Ovary (tissue), 9 donors: ENCODE data around the gene CDC25C. TPM values are rescaled to one million over a fixed set of nuclear protein-coding genes. Genes with fewer than 3 reads are reported as not detected.

ENCODE experiments used
- DNase-seq, 5 donors: peaks; one replicate each; pipeline ENCODE4 v3.0.0-alpha.2; 2019 to 2020
- H3K27ac ChIP-seq, 2 donors: fragments of 200-600 bp; one replicate each; pipeline versions ENCODE4 v1.5.1 to v1.8.0; 2019 to 2022
- H3K27me3 ChIP-seq: fragments of 200-600 bp; one replicate; pipeline ENCODE4 v1.8.0; 2022
- H3K36me3 ChIP-seq: fragments of 200-600 bp; sonication (generic); one replicate; pipeline ENCODE4 v1.5.1; 2019
- H3K4me1 ChIP-seq: one replicate; pipeline ENCODE4 v1.8.1; 2013; ENCODE audit warnings: mild to moderate bottlenecking, moderate library complexity; ENCODE audit not compliant: insufficient read depth
- H3K4me3 ChIP-seq: fragments of 200-600 bp; sonication (generic); one replicate; pipeline ENCODE4 v1.5.1; 2017
- H3K9me3 ChIP-seq, 2 donors: fragments of 200-600 bp in 1 of 2; sonication (generic) in 1 of 2; one replicate each; pipeline versions ENCODE4 v1.5.1 to v1.8.1; 2013 to 2019; ENCODE audit warnings: mild to moderate bottlenecking in 1 of 2, moderate library complexity in 1 of 2
- EP300 ChIP-seq: sonication (generic); formaldehyde crosslinking; IDR thresholded peaks from one replicate; pipeline ENCODE4 v1.6.1; 2017; ENCODE audit warnings: antibody characterized with exemption
- POLR2A ChIP-seq: fragments of 450-650 bp; IDR thresholded peaks from one replicate; pipeline ENCODE4 v1.6.1; 2017; ENCODE audit warnings: antibody characterized with exemption, mild to moderate bottlenecking, moderate library complexity
- WGBS, 3 donors: extraction: QIAGEN DNeasy Blood & Tissue Kit in 1 of 3; methylation state at CpG; one replicate each; pipeline versions ENCODE4 v1.1.5 to v1.1.7; 2013 to 2017; 5-methylcytosine and 5-hydroxymethylcytosine counted together
- intact Hi-C, 4 donors: fragments of 100-400 bp; cut with DNase I; formaldehyde crosslinking; loops; one replicate each; pipeline versions ENCODE4 v1.11.0 to v1.15.1; 2022 to 2023
- polyA plus RNA-seq, 2 donors: library from polyadenylated mRNA; stranded (reverse); fragments of 200-250 nt in 1 of 2; fragments of 350-450 nt in 1 of 2; fragmentation: Illumina TruSeq in 1 of 2; extraction: RNeasy Lipid Tissue Mini Kit (QIAGEN cat#74804) in 1 of 2; gene quantifications; one replicate each; pipeline ENCODE4 v1.2.3, GENCODE V29; 2013 to 2014
- total RNA-seq, 7 donors: library from RNA; depleted of rRNA in 2 of 7; stranded (reverse); fragments of >200 nt in 2 of 7; fragmentation: NEBNext Ultra II Directional in 3 of 7; extraction: Animal tissue kit (Norgen Biotek cat#: 25700) in 3 of 7; gene quantifications; one replicate each; pipeline versions ENCODE4 v1.1.0 to v1.2.4, GENCODE V29; 2016 to 2023
- TF ChIP-seq, protein P1 (sequence below), 3 donors: fragments of 450-650 bp in 2 of 3; fragments of 200-600 bp in 1 of 3; IDR thresholded peaks; one replicate each; pipeline versions ENCODE4 v1.5.1 to v1.8.0; 2016 to 2022; ENCODE audit warnings: antibody characterized with exemption in 3 of 3, mild to moderate bottlenecking in 1 of 3
- donor health status: DM: no; HTN: no; CAD: no; lungs with moderate emphysema.
- donor health status: DM: no; HTN: no; CAD: no.
- donor health status: Bipolar disorder and iron deficiency.
- donor health status: DM: yes; HTN: yes; CAD: no.
- donor health status: DM: no; HTN: no; CAD: no.
- donor health status: DM: yes; HTN: yes; CAD: no.

The CDC25C gene
- total and polyA plus RNA-seq, 9 donors: 0.06 to 0.30 (median 0.18) TPM; not detected in 5

DNA sequence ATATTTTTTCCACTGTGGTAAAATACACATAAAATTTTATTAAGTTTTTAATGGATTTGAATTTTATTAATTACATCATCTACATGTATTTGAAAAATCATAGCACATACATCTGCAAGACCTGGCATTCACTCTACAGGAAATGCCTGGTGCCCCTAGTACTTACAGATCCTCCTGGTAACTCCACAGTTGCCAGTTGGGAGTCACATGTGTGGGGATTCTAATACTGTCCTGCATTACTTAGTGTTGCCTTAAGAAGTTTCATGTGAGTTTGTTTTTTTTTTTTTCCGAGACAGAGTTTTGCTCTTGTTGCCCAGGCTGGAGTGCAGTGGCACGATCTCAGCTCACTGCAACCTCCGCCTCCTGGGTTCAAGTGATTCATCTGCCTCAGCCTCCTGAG lies 38.9 kb upstream of the CDC25C start:
- TF ChIP-seq EP300 (no peak), POLR2A (no peak)
- TF ChIP-seq, protein P1, sequence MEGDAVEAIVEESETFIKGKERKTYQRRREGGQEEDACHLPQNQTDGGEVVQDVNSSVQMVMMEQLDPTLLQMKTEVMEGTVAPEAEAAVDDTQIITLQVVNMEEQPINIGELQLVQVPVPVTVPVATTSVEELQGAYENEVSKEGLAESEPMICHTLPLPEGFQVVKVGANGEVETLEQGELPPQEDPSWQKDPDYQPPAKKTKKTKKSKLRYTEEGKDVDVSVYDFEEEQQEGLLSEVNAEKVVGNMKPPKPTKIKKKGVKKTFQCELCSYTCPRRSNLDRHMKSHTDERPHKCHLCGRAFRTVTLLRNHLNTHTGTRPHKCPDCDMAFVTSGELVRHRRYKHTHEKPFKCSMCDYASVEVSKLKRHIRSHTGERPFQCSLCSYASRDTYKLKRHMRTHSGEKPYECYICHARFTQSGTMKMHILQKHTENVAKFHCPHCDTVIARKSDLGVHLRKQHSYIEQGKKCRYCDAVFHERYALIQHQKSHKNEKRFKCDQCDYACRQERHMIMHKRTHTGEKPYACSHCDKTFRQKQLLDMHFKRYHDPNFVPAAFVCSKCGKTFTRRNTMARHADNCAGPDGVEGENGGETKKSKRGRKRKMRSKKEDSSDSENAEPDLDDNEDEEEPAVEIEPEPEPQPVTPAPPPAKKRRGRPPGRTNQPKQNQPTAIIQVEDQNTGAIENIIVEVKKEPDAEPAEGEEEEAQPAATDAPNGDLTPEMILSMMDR (IDR thresholded peaks at IDR 0.05): no peak
- peaks cover 2% of the 10 kb centered on the region for H3K4me1 ChIP-seq
- no peaks in the 10 kb centered on the region for H3K27me3 ChIP-seq
- intact Hi-C loops: no loop called here
- no peak overlapping the region for H3K4me3 ChIP-seq
- 73 to 87% (median 77%) methylated on average over 3 of the region's 3 CpGs for WGBS, 3 donors
- DNase-seq: no peak
- no peaks in the 10 kb centered on the region for H3K9me3 ChIP-seq
- H3K27ac ChIP-seq: no peak overlapping the region
- no peaks in the 10 kb centered on the region for H3K36me3 ChIP-seq

DNA sequence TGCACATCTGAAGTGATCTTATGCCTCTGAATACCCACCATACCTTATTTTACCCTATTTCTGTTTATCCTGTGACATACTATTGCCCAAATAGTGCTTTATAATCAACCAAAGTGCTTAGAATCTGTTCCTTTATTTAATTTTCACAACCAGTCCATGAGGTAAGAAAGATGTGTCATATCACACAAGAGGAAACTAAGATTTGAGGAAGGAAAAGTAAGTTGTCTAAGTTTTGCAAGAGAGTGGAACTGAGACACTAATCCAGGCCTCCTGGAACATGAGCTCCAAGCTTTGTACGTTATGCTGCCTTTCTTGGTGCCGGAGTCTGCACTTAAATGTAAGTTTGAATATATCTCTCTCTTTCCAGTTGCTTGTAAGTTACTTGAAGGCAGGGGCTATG lies 38.1 kb upstream of the CDC25C start:
- WGBS, 3 donors: 82 to 89% (median 85%) methylated on average over 2 of the region's 2 CpGs
- Histone ChIP-seq H3K4me1 (peaks cover 2% of the 10 kb centered on the region), H3K27ac (no peak overlapping the region), H3K36me3 (no peaks in the 10 kb centered on the region), H3K27me3 (no peaks in the 10 kb centered on the region), H3K9me3 (no peaks in the 10 kb centered on the region), H3K4me3 (no peak overlapping the region)
- intact Hi-C loops: no loop called here
- DNase-seq: no peak
- TF ChIP-seq, protein P1 (IDR thresholded peaks at IDR 0.05): no peak
- no peak for TF ChIP-seq EP300
- TF ChIP-seq POLR2A: no peak

DNA sequence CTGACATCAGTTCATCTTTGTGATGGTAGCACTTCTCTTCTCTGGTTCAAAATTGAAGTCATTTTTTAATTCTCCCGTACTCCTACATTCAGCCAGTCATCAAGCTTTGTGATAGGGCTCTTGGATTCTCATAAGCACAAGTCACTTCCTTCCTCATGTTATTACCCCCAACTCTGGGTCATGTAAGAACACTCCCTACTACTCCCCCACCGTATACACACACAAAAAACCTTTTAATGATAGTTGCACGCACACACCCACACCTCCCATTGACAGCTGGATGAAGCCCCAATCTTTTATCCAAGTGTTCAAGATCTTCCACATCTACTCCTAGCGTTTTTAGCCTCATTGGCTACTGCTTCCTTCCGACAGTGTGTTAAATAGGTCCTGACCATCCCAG lies 37.7 kb upstream of the CDC25C start:
- TF ChIP-seq, protein P1 (IDR thresholded peaks at IDR 0.05): no peak
- TF ChIP-seq POLR2A (no peak), EP300 (no peak)
- no peak for DNase-seq
- Histone ChIP-seq H3K27ac (no peak overlapping the region), H3K36me3 (no peaks in the 10 kb centered on the region), H3K4me3 (no peak overlapping the region), H3K9me3 (no peaks in the 10 kb centered on the region), H3K4me1 (peaks cover 2% of the 10 kb centered on the region), H3K27me3 (no peaks in the 10 kb centered on the region)
- intact Hi-C loops: no loop called here
- WGBS, 3 donors: 64 to 74% (median 68%) methylated on average over 5 of the region's 5 CpGs

DNA sequence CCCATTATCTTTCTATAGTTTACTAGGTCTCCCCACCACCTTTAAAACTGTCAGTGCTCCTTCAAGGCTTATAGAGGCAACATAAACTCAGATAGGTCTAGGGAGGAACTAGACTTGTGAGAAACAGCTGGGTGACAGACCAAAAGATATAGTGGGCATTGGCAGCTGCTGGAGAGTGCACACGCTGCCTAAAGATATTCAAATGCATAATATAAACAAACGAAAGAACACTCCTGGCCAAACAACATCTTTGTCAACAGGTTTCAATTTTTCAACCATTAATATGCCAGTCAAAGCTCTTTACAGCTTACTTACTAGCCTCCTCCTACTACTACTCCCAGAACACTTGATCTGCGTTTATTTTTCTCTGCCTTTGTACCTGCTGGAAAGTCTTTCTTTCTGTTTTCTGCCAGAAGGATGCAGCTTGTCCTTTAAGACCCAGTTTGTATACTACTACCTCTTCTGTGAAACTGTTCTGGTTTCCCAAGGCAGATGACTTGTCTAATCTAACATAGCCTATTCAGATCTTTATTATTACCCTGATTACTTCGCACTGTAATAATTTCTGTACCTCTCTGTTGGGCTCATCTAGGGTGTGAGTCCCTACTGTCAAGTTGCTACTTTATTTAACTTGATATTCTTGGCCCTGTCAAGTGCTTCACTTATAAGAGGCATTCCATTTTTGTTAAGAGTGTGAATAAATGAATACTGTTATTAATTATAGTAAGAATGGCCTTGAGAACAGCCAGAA lies 35.2 kb upstream of the CDC25C start:
- H3K27ac ChIP-seq: no peak overlapping the region
- no peaks in the 10 kb centered on the region for H3K27me3 ChIP-seq
- H3K4me1 ChIP-seq: peaks cover 2% of the 10 kb centered on the region
- no peaks in the 10 kb centered on the region for H3K9me3 ChIP-seq
- 33 to 46% (median 35%) methylated on average over 4 of the region's 4 CpGs for WGBS, 3 donors
- no peak for DNase-seq
- H3K4me3 ChIP-seq: no peak overlapping the region
- TF ChIP-seq POLR2A (no peak), EP300 (no peak)
- TF ChIP-seq, protein P1 (IDR thresholded peaks at IDR 0.05): no peak
- intact Hi-C loops: no loop called here
- H3K36me3 ChIP-seq: no peaks in the 10 kb centered on the region
